Measurements from ENCODE around the gene OR2T33.

- no peak for TF ChIP-seq ZNF600 (tag by site-specific recombination; IDR thresholded peaks at IDR 0.05)
- TF ChIP-seq ZNF777 (tag by site-specific recombination; IDR thresholded peaks at IDR 0.05; ENCODE audit: borderline replicate concordance): no peak
- no peak for TF ChIP-seq CTCF (tag by site-specific recombination; IDR thresholded peaks at IDR 0.05)
Observed at GRCh38 chr1:248268178-248268577, 9.6 kb downstream of the OR2T33 start.

Data from HEK293 (cell line).